ENCODE results near the gene EPHB1. TPM values are rescaled to one million over a fixed set of nuclear protein-coding genes. Genes with fewer than 3 reads are reported as not detected.

Gene EPHB1
- polyA plus RNA-seq, 1 donor from 2014 or later = 0.71 TPM

GRCh38 chr3:135172191-135172869 lies 377.3 kb downstream of the EPHB1 start:
- Mint-ChIP-seq H3K27me3 (no peaks in the 10 kb centered on the region), H3K4me1 (no peaks in the 10 kb centered on the region), H3K27ac (no peak overlapping the region), H3K9me3 (peaks cover 0 to under 1% (median 0%) of the 10 kb centered on the region in 3 donors), H3K36me3 (no peaks in the 10 kb centered on the region), H3K4me3 (no peak overlapping the region)

- H3K27me3 Mint-ChIP-seq = no peaks in the 10 kb centered on the region
- peaks cover 2% of the 10 kb centered on the region for H3K36me3 Mint-ChIP-seq
- no peak overlapping the region for H3K4me3 Mint-ChIP-seq
- H3K27ac Mint-ChIP-seq = no peak overlapping the region
- peaks cover 0 to 4% (median 0%) of the 10 kb centered on the region in 3 donors for H3K9me3 Mint-ChIP-seq
- H3K4me1 Mint-ChIP-seq = no peaks in the 10 kb centered on the region
These were observed 380.7 kb downstream of the EPHB1 start for GRCh38 chr3:135175728-135176277.

GRCh38 chr3:135176881-135177280 lies 381.8 kb downstream of the EPHB1 start:
- peaks cover 2% of the 10 kb centered on the region for H3K36me3 Mint-ChIP-seq
- no peak overlapping the region for H3K27ac Mint-ChIP-seq
- H3K9me3 Mint-ChIP-seq = peaks cover 0 to 4% (median 0%) of the 10 kb centered on the region in 3 donors
- no peaks in the 10 kb centered on the region for H3K27me3 Mint-ChIP-seq
- H3K4me3 Mint-ChIP-seq = no peak overlapping the region
- peaks cover 0 to 1% (median 0%) of the 10 kb centered on the region in 3 donors for H3K4me1 Mint-ChIP-seq

- Mint-ChIP-seq H3K27me3 (no peaks in the 10 kb centered on the region), H3K4me1 (peaks cover 0 to 1% (median 0%) of the 10 kb centered on the region in 3 donors), H3K27ac (no peak overlapping the region), H3K4me3 (no peak overlapping the region), H3K36me3 (peaks cover 2% of the 10 kb centered on the region), H3K9me3 (peaks cover 0 to 4% (median 3%) of the 10 kb centered on the region in 3 donors)
These were observed 383.5 kb downstream of the EPHB1 start for GRCh38 chr3:135178566-135178965.

DNA sequence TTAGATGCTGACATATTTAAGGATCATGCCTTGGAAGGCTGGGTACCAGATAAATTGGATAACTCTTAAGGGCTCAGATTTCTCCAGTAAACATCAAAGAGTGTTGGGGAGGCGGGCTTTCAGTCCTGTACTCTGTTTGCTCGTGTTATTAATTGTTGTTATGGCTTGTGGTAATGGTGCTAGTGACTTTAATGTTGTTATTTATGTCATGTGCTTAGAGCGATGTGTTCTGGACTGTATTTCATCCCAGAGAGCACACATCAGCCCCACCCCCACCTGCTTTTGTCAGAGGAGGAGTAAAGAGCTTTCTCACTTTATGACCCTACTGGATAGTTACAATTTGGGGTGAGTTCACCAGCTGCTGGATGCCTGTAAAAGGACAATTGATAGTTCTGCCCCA lies 386.3 kb downstream of the EPHB1 start:
- Mint-ChIP-seq H3K27ac (no peak overlapping the region), H3K36me3 (peaks cover 2% of the 10 kb centered on the region), H3K27me3 (peaks cover 3% of the 10 kb centered on the region), H3K4me1 (peaks cover 0 to 1% (median 0%) of the 10 kb centered on the region in 3 donors), H3K9me3 (peaks cover 0 to 4% (median 3%) of the 10 kb centered on the region in 3 donors), H3K4me3 (no peak overlapping the region)

- Mint-ChIP-seq H3K9me3 (peaks cover 0 to 3% (median 2%) of the 10 kb centered on the region in 3 donors), H3K4me3 (no peak overlapping the region), H3K27me3 (peaks cover 3% of the 10 kb centered on the region), H3K4me1 (peaks cover 0 to 1% (median 0%) of the 10 kb centered on the region in 3 donors), H3K27ac (no peak overlapping the region), H3K36me3 (peaks cover 2% of the 10 kb centered on the region)
These were observed 387.4 kb downstream of the EPHB1 start for GRCh38 chr3:135182364-135182998.

- no peaks in the 10 kb centered on the region for H3K9me3 Mint-ChIP-seq
- H3K27me3 Mint-ChIP-seq = no peaks in the 10 kb centered on the region
- H3K36me3 Mint-ChIP-seq = no peaks in the 10 kb centered on the region
- H3K27ac Mint-ChIP-seq = no peak overlapping the region
- H3K4me1 Mint-ChIP-seq = peaks cover 0 to 2% (median 0%) of the 10 kb centered on the region in 3 donors
- no peak overlapping the region for H3K4me3 Mint-ChIP-seq
These were observed 395.6 kb downstream of the EPHB1 start for GRCh38 chr3:135190658-135191057.

- peaks cover 0 to 2% (median 0%) of the 10 kb centered on the region in 3 donors for H3K4me1 Mint-ChIP-seq
- H3K27me3 Mint-ChIP-seq = no peaks in the 10 kb centered on the region
- H3K36me3 Mint-ChIP-seq = no peaks in the 10 kb centered on the region
- no peak overlapping the region for H3K4me3 Mint-ChIP-seq
- no peaks in the 10 kb centered on the region for H3K9me3 Mint-ChIP-seq
- no peak overlapping the region for H3K27ac Mint-ChIP-seq
These were observed 396.6 kb downstream of the EPHB1 start for GRCh38 chr3:135191708-135192107.

DNA sequence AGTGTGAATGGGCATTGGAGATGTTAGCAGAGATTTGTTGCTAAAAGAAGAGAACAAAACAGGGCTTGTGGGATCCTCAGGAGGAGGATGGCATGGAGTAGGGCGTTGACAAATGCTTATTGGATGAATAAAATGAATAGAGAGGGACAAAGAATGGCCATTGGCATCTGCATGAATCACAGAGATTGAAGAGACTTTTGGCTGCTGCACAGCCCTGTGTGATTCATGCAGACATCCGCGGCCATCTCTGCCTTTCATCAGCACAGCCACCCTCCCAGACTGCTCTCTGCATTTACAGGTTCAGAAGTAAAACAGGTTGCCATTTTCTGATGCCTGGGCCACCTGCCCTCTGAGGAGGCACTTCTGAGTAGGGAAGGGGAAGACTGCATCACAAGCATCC lies 397.9 kb downstream of the EPHB1 start:
- Mint-ChIP-seq H3K4me3 (no peak overlapping the region), H3K9me3 (no peaks in the 10 kb centered on the region), H3K36me3 (no peaks in the 10 kb centered on the region), H3K27me3 (no peaks in the 10 kb centered on the region), H3K27ac (peak overlapping the region in 1 of 3 donors; percentile 28), H3K4me1 (peaks cover 0 to 2% (median 0%) of the 10 kb centered on the region in 3 donors)

DNA sequence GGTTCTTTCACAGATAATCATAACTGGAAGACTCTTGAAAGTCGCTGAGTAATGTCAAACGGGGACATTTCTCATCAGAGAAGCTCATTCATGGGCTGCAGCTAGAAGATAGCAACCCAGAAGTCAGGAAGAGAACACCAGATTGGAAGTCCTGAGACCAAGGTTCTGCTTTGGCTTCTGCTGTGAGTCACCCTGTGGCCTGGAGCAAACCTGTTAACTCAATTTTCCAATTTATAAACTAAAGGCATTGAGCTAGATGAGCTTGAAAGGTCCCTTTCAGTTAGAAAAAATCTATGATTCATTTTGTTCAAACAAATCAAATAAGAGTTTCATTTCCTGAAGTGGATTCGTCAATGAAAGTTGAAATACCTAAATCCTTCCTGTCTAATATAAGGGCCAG lies 402.2 kb downstream of the EPHB1 start:
- Mint-ChIP-seq H3K4me3 (no peak overlapping the region), H3K27me3 (peaks cover 3% of the 10 kb centered on the region), H3K4me1 (no peaks in the 10 kb centered on the region), H3K9me3 (peaks cover 0 to 2% (median 0%) of the 10 kb centered on the region in 3 donors), H3K27ac (no peak overlapping the region), H3K36me3 (no peaks in the 10 kb centered on the region)

DNA sequence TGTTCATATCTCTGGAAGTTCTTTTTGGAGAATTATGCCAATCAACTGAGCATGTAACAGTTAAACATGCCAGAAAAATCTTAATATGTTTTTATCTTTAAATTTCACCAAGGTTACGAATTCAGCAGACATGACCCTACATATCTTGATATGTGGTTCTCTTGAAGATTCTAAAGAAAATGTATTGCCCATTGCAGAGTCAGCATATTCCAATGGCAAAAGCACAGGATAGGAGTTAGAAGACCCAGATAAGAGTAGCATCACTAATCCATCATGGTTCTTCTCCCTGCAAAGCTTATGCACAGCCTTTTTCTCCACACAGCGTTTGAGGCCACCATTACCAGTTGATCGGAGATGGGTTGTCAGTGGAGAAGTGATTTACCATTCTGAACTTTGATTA lies 402.8 kb downstream of the EPHB1 start:
- Mint-ChIP-seq H3K4me3 (no peak overlapping the region), H3K4me1 (no peaks in the 10 kb centered on the region), H3K36me3 (no peaks in the 10 kb centered on the region), H3K27me3 (peaks cover 3% of the 10 kb centered on the region), H3K9me3 (peaks cover 0 to 4% (median 0%) of the 10 kb centered on the region in 3 donors), H3K27ac (no peak overlapping the region)

GRCh38 chr3:135199137-135199536 lies 404.1 kb downstream of the EPHB1 start:
- Mint-ChIP-seq H3K27ac (no peak overlapping the region), H3K36me3 (no peaks in the 10 kb centered on the region), H3K9me3 (peaks cover 0 to 7% (median 2%) of the 10 kb centered on the region in 3 donors), H3K4me3 (no peak overlapping the region), H3K4me1 (no peaks in the 10 kb centered on the region), H3K27me3 (peaks cover 3% of the 10 kb centered on the region)

DNA sequence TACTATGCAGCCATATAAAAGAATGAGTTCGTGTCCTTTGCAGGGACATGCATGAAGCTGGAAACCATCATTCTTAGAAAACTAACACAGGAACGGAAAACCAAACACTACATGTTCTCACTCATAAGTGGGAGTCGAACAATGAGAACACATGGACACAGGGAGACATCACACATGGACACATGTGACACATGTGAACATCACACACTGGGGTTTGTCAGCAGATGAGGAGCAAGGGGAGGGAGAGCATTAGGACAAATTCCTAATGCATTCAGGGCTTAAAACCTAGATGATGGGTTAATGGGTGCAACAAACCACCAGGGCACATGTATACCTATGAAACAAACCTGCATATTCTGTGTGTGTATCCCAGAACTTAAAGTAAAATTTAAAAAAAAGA lies 408.0 kb downstream of the EPHB1 start:
- no peak overlapping the region for H3K4me3 Mint-ChIP-seq
- H3K36me3 Mint-ChIP-seq = no peaks in the 10 kb centered on the region
- H3K27me3 Mint-ChIP-seq = peaks cover 3% of the 10 kb centered on the region
- no peaks in the 10 kb centered on the region for H3K4me1 Mint-ChIP-seq
- H3K9me3 Mint-ChIP-seq = peaks cover 2 to 7% (median 3%) of the 10 kb centered on the region in 3 donors
- no peak overlapping the region for H3K27ac Mint-ChIP-seq

DNA sequence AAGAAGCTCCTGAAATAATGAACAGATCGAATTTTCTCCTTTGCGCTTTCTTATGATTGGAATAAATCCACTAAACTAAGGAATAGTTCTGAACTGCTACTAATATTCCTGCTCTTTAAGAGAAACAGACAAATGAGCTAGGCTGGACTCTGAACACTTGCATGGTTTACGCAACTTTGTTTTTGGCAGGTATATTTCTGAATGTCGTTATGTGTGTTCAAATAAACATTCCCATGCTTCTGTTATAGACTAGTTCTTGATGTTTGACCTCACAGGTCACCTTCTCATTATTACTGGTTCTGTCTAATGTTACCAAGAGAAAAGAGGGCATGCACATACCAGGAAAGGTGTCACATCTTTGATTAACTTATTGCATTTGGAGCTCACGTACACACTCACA lies 418.2 kb downstream of the EPHB1 start:
- Mint-ChIP-seq H3K9me3 (no peaks in the 10 kb centered on the region), H3K36me3 (no peaks in the 10 kb centered on the region), H3K4me1 (peaks cover 0 to 1% (median 1%) of the 10 kb centered on the region in 3 donors), H3K27ac (no peak overlapping the region), H3K4me3 (no peak overlapping the region), H3K27me3 (peaks cover 1% of the 10 kb centered on the region)

- no peak overlapping the region for H3K27ac Mint-ChIP-seq
- H3K9me3 Mint-ChIP-seq = peaks cover 0 to 1% (median 0%) of the 10 kb centered on the region in 3 donors
- peaks cover 0 to 4% (median 1%) of the 10 kb centered on the region in 3 donors for H3K4me1 Mint-ChIP-seq
- H3K36me3 Mint-ChIP-seq = peaks cover 1% of the 10 kb centered on the region
- H3K27me3 Mint-ChIP-seq = peaks cover 1% of the 10 kb centered on the region
- no peak overlapping the region for H3K4me3 Mint-ChIP-seq
These were observed 418.8 kb downstream of the EPHB1 start for GRCh38 chr3:135213822-135214221.
